IPS-18a (cell line): ENCODE measurements around the gene NYAP2.

Experiments
- H3K27ac ChIP-seq: one replicate; pipeline ENCODE4 v1.5.1; 2013; ENCODE audit warnings: low read length
- H3K27me3 ChIP-seq: one replicate; pipeline ENCODE4 v1.6.1; 2013; ENCODE audit warnings: mild to moderate bottlenecking, low read length; ENCODE audit not compliant: control insufficient read depth, insufficient read depth
- H3K36me3 ChIP-seq: one replicate; pipeline ENCODE4 v1.6.1; 2013; ENCODE audit warnings: low read depth, low read length; ENCODE audit not compliant: control insufficient read depth
- H3K4me1 ChIP-seq: one replicate; pipeline ENCODE4 v1.6.1; 2013; ENCODE audit warnings: low read depth, low read length; ENCODE audit not compliant: control insufficient read depth
- H3K4me3 ChIP-seq: one replicate; pipeline ENCODE4 v1.5.1; 2013; ENCODE audit warnings: low read length
- H3K9ac ChIP-seq: one replicate; pipeline ENCODE4 v1.6.1; 2013; ENCODE audit warnings: mild to moderate bottlenecking, low read length, moderate library complexity
- H3K9me3 ChIP-seq: one replicate; pipeline ENCODE4 v1.6.1; 2013; ENCODE audit warnings: low read depth, low read length; ENCODE audit not compliant: control insufficient read depth

The NYAP2 gene

DNA sequence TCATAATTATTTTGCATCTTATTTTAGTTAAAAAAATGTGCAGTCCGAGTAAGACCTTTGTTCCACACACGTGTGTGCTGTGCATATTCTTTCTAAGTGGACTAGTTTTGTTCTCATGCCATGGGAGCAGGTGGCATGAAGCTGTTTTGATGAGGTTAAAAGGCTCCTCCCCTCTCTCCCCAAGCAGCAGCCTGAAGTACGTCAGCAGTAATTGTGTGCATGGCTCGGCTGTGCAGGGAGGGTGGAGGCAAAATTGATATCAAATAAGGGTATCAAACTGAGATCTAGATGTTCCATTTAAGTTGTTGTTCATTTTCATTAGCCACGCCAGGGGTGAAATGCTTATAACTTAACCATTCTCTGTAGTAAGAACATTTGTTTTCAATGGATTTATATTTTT is at the start of gene NYAP2:
Gene NYAP2, plus strand, starts transcription at position 207 of the 400 bp plus-strand sequence. CDS start 9,171 bp downstream, outside the sequence.
- Histone ChIP-seq H3K36me3 (no peaks in the 10 kb centered on the region), H3K9me3 (no peaks in the 10 kb centered on the region), H3K4me1 (peaks cover 7% of the 10 kb centered on the region), H3K27ac (no peak within 1 kb of the TSS), H3K4me3 (peak within 1 kb of the TSS; percentile 13), H3K9ac (no peak within 1 kb of the TSS), H3K27me3 (no peaks in the 10 kb centered on the region)

DNA sequence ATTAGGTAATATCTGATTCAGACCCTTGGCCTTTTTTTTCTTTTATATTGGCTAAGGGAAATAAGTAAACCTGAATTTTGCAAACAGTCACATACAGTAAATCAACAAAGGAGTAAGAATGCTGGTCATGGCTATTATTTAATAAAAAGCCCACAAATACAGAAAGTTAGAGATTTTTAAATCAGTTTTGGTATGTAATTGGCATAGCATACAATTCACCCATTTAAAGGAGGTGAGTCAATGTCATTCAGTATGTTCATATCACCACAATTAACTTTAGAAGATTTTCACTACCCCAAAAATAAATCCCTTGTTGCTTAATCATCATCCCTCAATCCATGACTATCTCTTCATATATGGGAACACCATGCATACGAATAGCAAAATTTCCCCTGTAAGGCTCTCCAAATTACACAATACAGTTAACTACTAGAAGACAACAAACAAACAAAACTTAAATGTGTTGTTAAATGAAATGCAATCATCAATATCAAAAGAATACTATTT is 45.9 kb upstream of the NYAP2 start:
- H3K4me3 ChIP-seq: no peak overlapping the region
- no peaks in the 10 kb centered on the region for H3K4me1 ChIP-seq
- no peaks in the 10 kb centered on the region for H3K36me3 ChIP-seq
- H3K27me3 ChIP-seq: no peaks in the 10 kb centered on the region
- no peak overlapping the region for H3K27ac ChIP-seq
- no peaks in the 10 kb centered on the region for H3K9me3 ChIP-seq
- no peak overlapping the region for H3K9ac ChIP-seq

DNA sequence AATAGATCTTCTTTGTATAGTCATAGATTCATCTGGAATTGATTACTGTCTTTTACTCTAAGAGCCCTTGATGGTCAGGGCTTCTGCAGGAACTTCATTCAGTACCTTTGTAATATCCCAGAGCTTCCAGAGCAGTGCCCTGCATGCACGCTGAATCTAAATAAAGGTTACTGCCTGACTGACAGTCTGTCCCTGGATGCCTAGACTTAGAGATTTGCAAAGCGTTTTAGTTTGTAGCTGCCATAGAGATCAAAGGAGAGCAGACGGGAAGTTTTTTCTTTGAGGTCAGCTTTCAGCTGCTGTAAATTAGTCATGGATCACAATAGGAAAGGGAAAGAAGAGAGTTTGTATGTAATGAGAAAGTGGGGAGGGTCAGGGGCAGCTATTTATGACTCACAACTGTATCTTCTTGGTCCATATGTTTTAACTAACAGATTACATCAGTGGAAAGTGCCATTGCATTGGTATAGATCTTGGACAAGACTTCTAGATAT is 45.2 kb upstream of the NYAP2 start:
- Histone ChIP-seq H3K27me3 (no peaks in the 10 kb centered on the region), H3K4me3 (no peak overlapping the region), H3K36me3 (no peaks in the 10 kb centered on the region), H3K4me1 (no peaks in the 10 kb centered on the region), H3K9me3 (no peaks in the 10 kb centered on the region), H3K9ac (no peak overlapping the region), H3K27ac (no peak overlapping the region)

DNA sequence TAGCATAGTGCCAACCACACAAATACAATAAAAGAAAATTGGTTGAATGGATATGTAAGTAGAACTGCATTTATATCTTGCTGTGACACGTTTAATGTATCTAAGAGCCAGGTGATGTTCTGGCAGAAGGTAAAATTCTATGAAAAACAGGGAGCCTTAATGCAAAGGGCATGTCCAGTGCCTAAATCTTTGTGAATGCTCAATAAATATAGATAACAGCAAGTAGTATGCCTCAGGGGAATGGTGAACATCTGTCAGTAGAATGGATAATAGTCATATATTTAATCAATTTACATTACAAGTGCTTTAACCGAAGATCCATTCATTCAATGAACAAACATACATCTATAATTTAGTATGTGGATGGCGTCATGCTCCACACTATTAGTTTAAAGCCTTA is 43.7 kb upstream of the NYAP2 start:
- H3K27me3 ChIP-seq: no peaks in the 10 kb centered on the region
- H3K4me1 ChIP-seq: no peaks in the 10 kb centered on the region
- H3K9ac ChIP-seq: no peak overlapping the region
- no peak overlapping the region for H3K4me3 ChIP-seq
- no peaks in the 10 kb centered on the region for H3K36me3 ChIP-seq
- H3K9me3 ChIP-seq: no peaks in the 10 kb centered on the region
- no peak overlapping the region for H3K27ac ChIP-seq

DNA sequence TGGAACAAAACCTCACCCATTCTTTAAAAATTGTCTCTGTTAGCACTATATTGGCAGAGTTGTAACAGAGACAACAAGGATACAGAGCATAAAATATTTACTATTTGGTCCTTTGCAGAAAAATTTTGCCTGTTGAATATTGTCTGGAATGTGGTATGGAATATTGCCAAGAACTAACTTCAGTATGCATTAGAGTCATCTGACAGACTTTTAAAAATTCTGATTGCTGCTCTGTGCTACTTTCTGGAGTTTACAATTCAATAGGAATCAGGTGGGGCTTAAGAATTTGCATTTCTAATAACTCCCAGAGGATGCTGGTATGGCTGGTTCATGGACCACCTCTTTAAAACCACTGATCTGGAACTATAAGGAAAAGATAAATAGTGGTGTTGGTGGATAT is 32.8 kb upstream of the NYAP2 start:
- no peaks in the 10 kb centered on the region for H3K9me3 ChIP-seq
- no peaks in the 10 kb centered on the region for H3K27me3 ChIP-seq
- H3K27ac ChIP-seq: no peak overlapping the region
- no peak overlapping the region for H3K9ac ChIP-seq
- no peaks in the 10 kb centered on the region for H3K36me3 ChIP-seq
- H3K4me1 ChIP-seq: peaks cover 11% of the 10 kb centered on the region
- H3K4me3 ChIP-seq: no peak overlapping the region

DNA sequence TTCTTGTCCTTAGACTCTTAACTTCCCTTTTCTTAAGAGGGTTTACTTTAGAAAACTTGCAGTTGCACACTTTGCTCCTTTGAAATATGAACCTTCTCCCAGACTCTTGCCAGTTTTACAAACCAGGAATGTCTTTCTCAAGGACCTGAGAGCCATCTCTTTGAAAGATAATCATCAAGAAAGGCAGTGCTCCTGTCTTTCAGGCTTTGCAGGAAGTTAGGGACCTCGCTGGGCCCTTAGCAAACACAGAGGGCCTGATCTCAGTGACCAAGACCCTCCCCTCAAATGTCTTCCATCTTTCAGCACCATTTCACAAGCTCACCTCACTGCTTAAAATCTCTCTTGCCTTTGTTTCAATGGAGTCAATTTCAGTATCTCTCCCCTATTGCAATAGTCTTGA is 32.0 kb upstream of the NYAP2 start:
- Histone ChIP-seq H3K36me3 (no peaks in the 10 kb centered on the region), H3K27me3 (no peaks in the 10 kb centered on the region), H3K4me3 (no peak overlapping the region), H3K27ac (no peak overlapping the region), H3K4me1 (peaks cover 11% of the 10 kb centered on the region), H3K9me3 (no peaks in the 10 kb centered on the region), H3K9ac (no peak overlapping the region)

DNA sequence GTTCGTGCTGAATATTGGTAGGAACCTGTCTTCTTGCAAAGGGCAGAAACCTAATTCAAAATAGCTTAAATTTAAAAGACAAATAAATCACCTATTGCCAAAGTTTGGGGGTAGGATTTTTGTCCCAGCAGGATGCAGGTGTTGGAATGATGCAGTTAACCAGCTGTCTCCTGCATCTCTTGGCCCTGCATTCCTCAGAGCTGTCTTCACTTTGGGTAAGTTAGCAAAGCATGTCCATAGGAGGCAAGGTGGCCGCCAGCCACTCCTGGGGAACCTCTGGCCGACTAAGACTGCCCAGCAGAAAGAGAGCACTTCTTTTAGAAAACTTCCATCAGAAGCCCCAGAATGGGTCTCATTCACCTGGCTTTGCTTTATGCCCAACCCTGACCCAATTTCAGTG is 20.5 kb upstream of the NYAP2 start:
- Histone ChIP-seq H3K4me1 (no peaks in the 10 kb centered on the region), H3K36me3 (no peaks in the 10 kb centered on the region), H3K9me3 (no peaks in the 10 kb centered on the region), H3K9ac (no peak overlapping the region), H3K27ac (no peak overlapping the region), H3K27me3 (no peaks in the 10 kb centered on the region), H3K4me3 (no peak overlapping the region)

DNA sequence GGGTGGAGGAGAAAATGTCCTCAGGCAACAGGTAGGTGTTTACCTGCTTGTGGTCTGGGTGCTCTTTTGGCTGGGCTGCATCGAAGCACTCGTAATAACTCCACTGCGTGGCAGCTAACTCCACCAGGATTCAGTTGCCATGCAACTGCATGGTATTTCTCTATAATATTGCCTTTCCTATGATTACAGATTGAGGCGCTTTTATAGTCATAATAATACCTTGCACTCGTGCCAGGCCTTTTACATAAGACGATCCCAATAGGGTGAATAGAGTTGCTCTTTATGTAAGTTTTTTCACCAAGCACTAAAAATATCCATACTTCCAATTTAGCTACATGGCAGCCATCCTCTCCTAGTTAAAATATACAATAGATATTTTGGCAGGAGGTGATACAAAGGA is 19.7 kb upstream of the NYAP2 start:
- no peaks in the 10 kb centered on the region for H3K9me3 ChIP-seq
- H3K4me1 ChIP-seq: no peaks in the 10 kb centered on the region
- no peak overlapping the region for H3K4me3 ChIP-seq
- H3K36me3 ChIP-seq: no peaks in the 10 kb centered on the region
- H3K27me3 ChIP-seq: no peaks in the 10 kb centered on the region
- H3K27ac ChIP-seq: no peak overlapping the region
- no peak overlapping the region for H3K9ac ChIP-seq

DNA sequence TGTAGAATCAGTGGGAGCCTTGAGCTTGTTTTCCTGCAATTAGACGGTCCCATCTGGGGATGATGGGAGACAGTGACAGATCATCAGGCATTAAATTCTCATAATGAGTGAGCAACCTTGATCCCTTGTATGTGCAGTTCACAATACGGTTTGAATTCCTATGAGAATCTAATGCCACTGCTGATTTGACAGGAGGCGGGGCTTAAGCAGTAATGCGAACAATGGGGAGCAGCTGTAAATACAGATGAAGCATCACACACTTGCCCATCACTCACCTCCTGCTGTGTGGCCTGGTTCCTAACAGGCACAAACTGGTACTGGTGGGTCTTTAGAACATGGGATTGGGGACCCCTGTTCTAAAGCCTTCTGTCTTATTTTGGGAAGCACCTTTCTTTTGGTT is 17.9 kb upstream of the NYAP2 start:
- Histone ChIP-seq H3K27me3 (no peaks in the 10 kb centered on the region), H3K4me1 (no peaks in the 10 kb centered on the region), H3K4me3 (no peak overlapping the region), H3K9me3 (no peaks in the 10 kb centered on the region), H3K27ac (no peak overlapping the region), H3K9ac (no peak overlapping the region), H3K36me3 (no peaks in the 10 kb centered on the region)

DNA sequence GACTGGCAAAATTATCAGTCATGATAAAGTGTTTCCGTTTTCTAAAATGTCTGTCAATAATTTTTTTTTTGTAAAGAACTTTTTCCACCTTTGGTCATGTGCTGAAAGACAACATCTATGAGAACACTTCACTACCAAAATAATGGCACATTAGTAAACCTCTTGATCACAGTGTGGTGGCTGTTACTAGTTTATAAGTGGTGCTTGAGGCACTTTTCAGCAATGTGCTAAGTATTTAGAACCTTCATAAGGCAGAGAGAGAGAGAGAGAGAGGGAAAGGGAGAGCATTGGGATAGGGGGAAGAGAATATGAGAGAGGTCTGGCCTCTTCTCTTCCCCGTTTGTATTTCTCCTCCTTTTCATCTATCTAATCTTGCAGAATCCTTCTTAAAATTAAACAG is 1.1 kb upstream of the NYAP2 start:
- Histone ChIP-seq H3K36me3 (no peaks in the 10 kb centered on the region), H3K4me1 (peaks cover 7% of the 10 kb centered on the region), H3K27ac (no peak overlapping the region), H3K9me3 (no peaks in the 10 kb centered on the region), H3K4me3 (no peak overlapping the region), H3K9ac (no peak overlapping the region), H3K27me3 (no peaks in the 10 kb centered on the region)

DNA sequence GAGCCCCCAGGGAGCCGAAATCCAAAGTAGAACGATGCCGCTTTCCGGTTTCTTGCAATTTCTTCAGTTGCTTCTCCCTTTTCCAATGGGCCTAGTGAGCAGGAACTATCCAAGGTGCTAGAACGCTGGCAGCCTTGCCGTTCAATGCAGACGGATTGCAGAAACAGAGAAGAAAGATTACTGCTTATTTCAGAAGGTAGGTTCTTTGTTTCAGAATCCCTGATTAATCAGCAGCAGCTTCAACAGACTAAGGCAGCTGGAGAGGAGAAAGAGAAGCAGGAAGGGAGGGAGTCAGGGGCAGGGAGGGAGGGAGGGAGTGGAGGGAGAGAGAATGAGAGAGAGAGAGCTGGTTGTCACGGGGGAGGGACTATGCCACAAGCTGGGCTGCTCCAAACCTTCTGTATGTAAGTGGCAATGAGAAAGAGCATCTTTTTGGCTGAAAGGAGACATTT is 576 bp downstream of the NYAP2 start:
- Histone ChIP-seq H3K9ac (no peak overlapping the region), H3K36me3 (no peaks in the 10 kb centered on the region), H3K4me3 (peak overlapping the region; percentile 13), H3K4me1 (peaks cover 7% of the 10 kb centered on the region), H3K27ac (no peak overlapping the region), H3K9me3 (no peaks in the 10 kb centered on the region), H3K27me3 (no peaks in the 10 kb centered on the region)

DNA sequence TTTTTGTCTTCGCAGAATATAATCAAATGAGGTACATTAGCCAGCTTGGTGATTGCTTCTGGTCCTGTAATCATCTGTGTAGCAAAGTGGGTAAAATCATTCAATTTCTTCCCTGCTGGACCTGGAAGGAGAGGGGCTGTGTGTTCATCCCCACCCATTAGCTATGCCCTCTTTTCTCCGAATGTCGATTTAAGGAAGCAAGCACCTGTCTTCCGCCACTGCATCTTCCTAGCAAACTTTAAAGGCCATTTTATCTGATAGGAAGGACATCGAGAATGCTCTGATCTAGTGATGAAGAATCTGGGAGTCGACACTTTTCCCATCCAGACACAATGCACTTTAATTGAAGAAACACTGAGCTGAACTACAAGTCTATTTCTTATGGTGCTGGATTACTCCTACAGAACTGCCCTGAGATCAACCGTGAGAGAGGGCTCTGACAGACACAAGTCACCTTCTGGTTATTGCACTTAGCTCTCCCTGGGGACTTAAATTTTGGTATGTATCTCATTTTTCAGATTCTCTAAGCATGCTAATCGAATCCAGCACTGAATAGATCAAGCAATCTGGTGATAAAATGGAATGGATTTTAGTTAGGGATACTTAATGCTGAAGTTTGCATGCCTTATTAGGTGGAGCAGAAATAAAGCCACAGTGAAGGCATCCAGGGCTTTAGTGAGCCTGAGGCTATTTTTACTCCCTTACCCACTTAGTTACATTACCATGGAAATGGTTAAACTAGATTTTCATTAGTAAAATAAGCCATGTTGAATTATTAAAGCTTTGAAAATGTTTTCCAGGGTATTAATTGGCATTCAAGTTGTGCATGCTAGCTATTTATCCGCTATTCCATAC is 1.3 kb downstream of the NYAP2 start:
- no peaks in the 10 kb centered on the region for H3K27me3 ChIP-seq
- H3K4me3 ChIP-seq: peak overlapping the region; percentile 13
- H3K9ac ChIP-seq: no peak overlapping the region
- no peaks in the 10 kb centered on the region for H3K36me3 ChIP-seq
- H3K9me3 ChIP-seq: no peaks in the 10 kb centered on the region
- H3K4me1 ChIP-seq: peaks cover 7% of the 10 kb centered on the region
- H3K27ac ChIP-seq: no peak overlapping the region
